IMR-90 (cell line): ENCODE measurements around the gene PLCD1. TPM values are rescaled to one million over a fixed set of nuclear protein-coding genes. Genes with fewer than 3 reads are reported as not detected.

ENCODE experiments used
- ATAC-seq: fragments of 200-7000 bp; cut with Tn5 transposase; 2 replicates; pipeline ENCODE4 v1.9.1; 2020; ENCODE audit warnings: low read depth, mild to moderate bottlenecking, moderate library complexity
- BruUV-seq: library from RNA; stranded (reverse); fragments of 400-500 nt; replicated peaks from 2 replicates; lab custom pipeline; 2021; lab: Mats Ljungman, UMichigan
- CTCF ChIA-PET: fragments of 300-600 bp; formaldehyde crosslinking; extraction: SDS; loops from one replicate; lab custom pipeline; 2021; ENCODE audit warnings: antibody characterized with exemption; lab: Yijun Ruan, JAX
- POLR2A ChIA-PET: fragments of 300-600 bp; sonication (Branson Sonifier 250); formaldehyde crosslinking; loops from one replicate; lab custom pipeline; 2022; ENCODE audit warnings: antibody characterized with exemption; ENCODE audit not compliant: unreplicated experiment; lab: Charles Lee
- DNase-seq: peaks from one replicate; pipeline ENCODE4 v3.0.0; 2013
- H2AFZ ChIP-seq: replicated peaks from 2 replicates; pipeline ENCODE3; 2013; ENCODE audit warnings: low read length, mild to moderate bottlenecking; ENCODE audit not compliant: poor library complexity
- H2AK5ac ChIP-seq: 2 replicates; pipeline ENCODE4 v1.6.1; 2013; ENCODE audit warnings: low read depth, low read length, inconsistent platforms
- H2AK9ac ChIP-seq: replicated peaks from 2 replicates; pipeline ENCODE3; 2013; ENCODE audit warnings: mild to moderate bottlenecking, low read depth, low read length, moderate library complexity; ENCODE audit not compliant: poor library complexity
- H2BK120ac ChIP-seq: 2 replicates; pipeline ENCODE4 v1.6.1; 2013; ENCODE audit warnings: low read depth, low read length, inconsistent platforms
- H2BK15ac ChIP-seq: 3 replicates; pipeline ENCODE4 v1.6.1; 2013; ENCODE audit warnings: low read depth, low read length, inconsistent platforms
- H2BK20ac ChIP-seq: 2 replicates; pipeline ENCODE4 v1.6.1; 2013; ENCODE audit warnings: low read depth, mild to moderate bottlenecking, inconsistent platforms, low read length, moderate library complexity
- H2BK5ac ChIP-seq: 2 replicates; pipeline ENCODE4 v1.6.1; 2013; ENCODE audit warnings: mild to moderate bottlenecking, low read depth, low read length, inconsistent platforms; ENCODE audit not compliant: poor library complexity, severe bottlenecking
- H3K14ac ChIP-seq: replicated peaks from 2 replicates; pipeline ENCODE4 v1.6.1; 2013; ENCODE audit warnings: low read depth, low read length, inconsistent platforms
- H3K18ac ChIP-seq: 2 replicates; pipeline ENCODE4 v1.6.1; 2013; ENCODE audit warnings: low read depth, low read length, control low read depth
- H3K23ac ChIP-seq: 2 replicates; pipeline ENCODE4 v1.6.1; 2013; ENCODE audit warnings: low read depth, low read length, inconsistent platforms
- H3K27ac ChIP-seq: 2 replicates; pipeline ENCODE4 v1.5.1; 2013; ENCODE audit warnings: mild to moderate bottlenecking, control low read depth, low read length; ENCODE audit not compliant: insufficient read depth
- H3K27me3 ChIP-seq: 2 replicates; pipeline ENCODE4 v1.6.1; 2013; ENCODE audit warnings: low read length; ENCODE audit not compliant: control insufficient read depth, insufficient read depth
- H3K36me3 ChIP-seq: 2 replicates; pipeline ENCODE4 v1.6.1; 2013; ENCODE audit warnings: low read length, mixed read lengths; ENCODE audit not compliant: control insufficient read depth, insufficient read depth
- H3K4ac ChIP-seq: 2 replicates; pipeline ENCODE4 v1.6.1; 2013; ENCODE audit warnings: low read depth, low read length, inconsistent platforms
- H3K4me1 ChIP-seq: 2 replicates; pipeline ENCODE4 v1.6.1; 2013; ENCODE audit warnings: low read length, mixed read lengths; ENCODE audit not compliant: control insufficient read depth, insufficient read depth
- H3K4me2 ChIP-seq: 2 replicates; pipeline ENCODE4 v1.6.1; 2013; ENCODE audit warnings: low read depth, mild to moderate bottlenecking, control low read depth, low read length, moderate library complexity
- H3K4me3 ChIP-seq: 2 replicates; pipeline ENCODE4 v1.5.1; 2013; ENCODE audit warnings: low read depth, mild to moderate bottlenecking, control low read depth, low read length, moderate library complexity; ENCODE audit not compliant: insufficient read depth
- H3K56ac ChIP-seq: 2 replicates; pipeline ENCODE4 v1.6.1; 2013; ENCODE audit warnings: low read length, inconsistent platforms; ENCODE audit not compliant: insufficient read depth; ENCODE audit errors: extremely low read depth
- H3K79me1 ChIP-seq, 2 experiments: 2 replicates each; pipeline ENCODE4 v1.6.1; 2013; ENCODE audit warnings: low read length in 2 of 2, inconsistent platforms in 1 of 2, low read depth in 1 of 2
- H3K9ac ChIP-seq: 2 replicates; pipeline ENCODE4 v1.6.1; 2013; ENCODE audit warnings: low read depth, low read length, control low read depth
- H3K9me1 ChIP-seq: 2 replicates; pipeline ENCODE4 v1.6.1; 2013; ENCODE audit warnings: low read length, inconsistent platforms; ENCODE audit not compliant: insufficient read depth
- H3K9me3 ChIP-seq: 2 replicates; pipeline ENCODE4 v1.6.1; 2013; ENCODE audit warnings: low read length; ENCODE audit not compliant: control insufficient read depth, insufficient read depth
- H4K20me1 ChIP-seq: 2 replicates; pipeline ENCODE4 v1.6.1; 2013; ENCODE audit warnings: low read length, inconsistent platforms; ENCODE audit not compliant: insufficient read depth
- H4K5ac ChIP-seq: 2 replicates; pipeline ENCODE4 v1.6.1; 2013; ENCODE audit warnings: mild to moderate bottlenecking, low read depth, low read length, control low read depth
- H4K8ac ChIP-seq, 2 experiments: 2 replicates each; pipeline ENCODE4 v1.6.1; 2013; ENCODE audit warnings: low read depth in 2 of 2, low read length in 2 of 2, control low read depth in 1 of 2, inconsistent platforms in 1 of 2
- H4K91ac ChIP-seq: 2 replicates; pipeline ENCODE4 v1.6.1; 2013; ENCODE audit warnings: low read depth, low read length, inconsistent platforms; ENCODE audit not compliant: insufficient read depth
- CTCF ChIP-seq: conservative IDR thresholded peaks from 2 replicates; pipeline ENCODE4 v1.5.1; 2012; ENCODE audit warnings: mild to moderate bottlenecking, low read depth, low read length, improper control_type of control experiment
- MAZ ChIP-seq: IDR thresholded peaks from 2 replicates; pipeline ENCODE4 v1.6.1; 2012; ENCODE audit warnings: low read depth, mild to moderate bottlenecking, low read length, improper control_type of control experiment, moderate library complexity, borderline replicate concordance
- MXI1 ChIP-seq: IDR thresholded peaks from 2 replicates; pipeline ENCODE4 v1.6.1; 2012; ENCODE audit warnings: low read depth, mild to moderate bottlenecking, low read length, moderate library complexity, borderline replicate concordance
- SMC3 ChIP-seq: fragments of 150-350 bp; IDR thresholded peaks from 2 replicates; pipeline ENCODE4 v1.6.1; 2016; ENCODE audit warnings: low read depth, mild to moderate bottlenecking, antibody characterized with exemption, low read length, moderate library complexity
- WGBS, 2 experiments: methylation state at CpG; one replicate each; pipeline versions ENCODE4 v1.1.5 to v1.1.7; 2013; ENCODE audit warnings: missing lambda C conversion rate in 2 of 2; ENCODE audit not compliant: insufficient read length in 1 of 2; ENCODE audit errors: extremely low coverage in 2 of 2; 5-methylcytosine and 5-hydroxymethylcytosine counted together
- dilution Hi-C: fragments of 300-500 bp; cut with HindIII; formaldehyde crosslinking; loops from one replicate; pipeline ENCODE4 v1.14.3; 2018; ENCODE audit warnings: low sequenced_read_pairs; ENCODE audit not compliant: unreplicated experiment
- in situ Hi-C: fragments of 300-500 bp; cut with MboI; formaldehyde crosslinking; loops from 3 replicates; pipeline ENCODE4 v1.14.3; 2019; ENCODE audit warnings: low sequenced_read_pairs, inconsistent platforms, mixed read lengths
- intact Hi-C: fragments of 100-400 bp; cut with micrococcal nuclease; formaldehyde crosslinking; loops from 2 replicates; pipeline ENCODE4 v1.10.0; 2022
- polyA plus RNA-seq, 3 experiments: library from polyadenylated mRNA; depleted of rRNA; stranded (reverse); fragments of >200 nt; gene quantifications; 2 replicates each; pipeline ENCODE4 v1.2.3, GENCODE V29; 2012; ENCODE audit warnings: low replicate concordance in 1 of 3
- total RNA-seq: library from RNA; depleted of rRNA; stranded (reverse); fragments of >200 nt; gene quantifications from 2 replicates; pipeline ENCODE4 v1.2.3, GENCODE V29; 2012

PLCD1 gene
- total and polyA plus RNA-seq, 2 of the 4 experiments (the other 2 are of a cell fraction), result 14.9 to 16.3 TPM

DNA sequence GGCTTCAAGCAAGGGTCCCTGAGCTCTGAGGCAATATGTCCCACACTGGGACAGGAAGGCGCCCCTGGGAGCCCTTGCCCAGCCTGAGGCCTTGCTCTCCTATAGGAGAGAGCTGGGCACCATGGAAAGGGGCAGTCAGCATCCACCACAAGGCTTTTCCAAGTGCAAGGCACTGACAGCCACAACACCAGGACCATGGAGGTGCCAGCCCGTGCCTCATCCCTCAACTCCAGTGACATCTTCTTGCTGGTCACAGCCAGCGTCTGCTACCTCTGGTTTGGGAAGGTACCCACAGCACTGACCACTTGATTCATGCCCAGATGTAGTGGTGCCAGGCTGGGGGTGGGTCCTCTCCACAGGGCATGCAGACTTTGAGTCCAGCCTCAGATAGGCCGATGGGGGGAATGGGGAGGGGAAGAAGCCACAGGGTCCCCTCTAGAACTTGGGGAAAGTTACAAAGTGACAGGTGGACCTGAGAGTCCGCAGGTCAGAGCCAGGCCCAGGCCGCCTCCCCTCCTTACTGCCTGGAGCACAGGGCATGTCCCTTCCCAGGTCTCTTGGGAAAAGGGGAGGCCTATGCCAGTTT is 27.1 kb downstream of the PLCD1 start:
- no peaks in the 10 kb centered on the region for H3K27me3 ChIP-seq
- no peak overlapping the region for H2AK5ac ChIP-seq
- H2BK5ac ChIP-seq, result no peak overlapping the region
- no peak overlapping the region for H2BK120ac ChIP-seq
- no peak overlapping the region for H4K8ac ChIP-seq
- peaks cover 8% of the 10 kb centered on the region; the same call in 1 of the 2 replicates for H4K20me1 ChIP-seq
- H3K4me1 ChIP-seq, result peaks cover 10% of the 10 kb centered on the region
- no peak overlapping the region for H3K18ac ChIP-seq
- dilution Hi-C loops, result no loop called here
- DNase-seq (no peak), ATAC-seq (no peak)
- H3K4me2 ChIP-seq, result no peak overlapping the region
- no peak overlapping the region for H3K14ac ChIP-seq
- no peak overlapping the region for H4K91ac ChIP-seq
- WGBS, 2 experiments, result no CpG with 5 or more reads among the region's 6 CpGs
- no peak overlapping the region for H3K23ac ChIP-seq
- peaks cover 12% of the 10 kb centered on the region for H3K9me1 ChIP-seq
- no peak overlapping the region for H3K27ac ChIP-seq
- no peaks in the 10 kb centered on the region for H3K9me3 ChIP-seq
- ChIA-PET POLR2A (no interaction called here), CTCF (no interaction called here)
- H2AFZ ChIP-seq, result no peak overlapping the region
- H3K79me1 ChIP-seq, result peaks cover 3% of the 10 kb centered on the region in 2 experiments; a peak in 1 of 4 replicates
- no peak overlapping the region for H3K9ac ChIP-seq
- intact Hi-C loops, result no loop called here
- H2AK9ac ChIP-seq, result no peak overlapping the region
- BruUV-seq, result no TSS peak
- no peak overlapping the region for H2BK15ac ChIP-seq
- H3K56ac ChIP-seq, result no peak overlapping the region
- H2BK20ac ChIP-seq, result no peak overlapping the region
- in situ Hi-C loops, result no loop called here
- H3K4ac ChIP-seq, result no peak overlapping the region
- TF ChIP-seq CTCF (no peak), MAZ (no peak), SMC3 (no peak), MXI1 (no peak)
- H4K5ac ChIP-seq, result no peak overlapping the region
- peaks cover 11% of the 10 kb centered on the region; the same call in 1 of the 2 replicates for H3K36me3 ChIP-seq
- H3K4me3 ChIP-seq, result no peak overlapping the region
